PC-9 (cell line): ENCODE results near the gene TLCD3A. TPM values are rescaled to one million over a fixed set of nuclear protein-coding genes. Genes with fewer than 3 reads are reported as not detected.

Source experiments
- BruUV-seq: library from RNA; stranded (reverse); fragments of 400-500 nt; replicated peaks from 2 replicates; lab custom pipeline; 2021; lab: Mats Ljungman, UMichigan
- CTCF ChIA-PET: fragments of 300-600 bp; sonication (Branson Sonifier 250); formaldehyde crosslinking; loops from one replicate; lab custom pipeline; 2022; ENCODE audit warnings: antibody characterized with exemption; lab: Charles Lee
- POLR2A ChIA-PET: fragments of 300-600 bp; sonication (Branson Sonifier 250); formaldehyde crosslinking; loops from one replicate; lab custom pipeline; 2022; ENCODE audit warnings: antibody characterized with exemption; ENCODE audit not compliant: unreplicated experiment; lab: Charles Lee
- DNase-seq, 2 experiments: peaks; one replicate each; pipeline versions ENCODE4 v3.0.0 to v3.0.0-alpha.2; 2015 to 2022; ENCODE audit warnings: mixed read lengths in 1 of 2
- H2AFZ ChIP-seq: fragments of 200-600 bp; sonication (generic); 2 replicates; pipeline ENCODE4 v1.8.1; 2017; ENCODE audit warnings: antibody characterized with exemption
- H3F3A ChIP-seq: fragments of 200-600 bp; sonication (generic); 2 replicates; pipeline ENCODE4 v1.8.1; 2017; ENCODE audit warnings: antibody characterized with exemption, mild to moderate bottlenecking, low read depth; ENCODE audit not compliant: insufficient read depth
- H3K27ac ChIP-seq: fragments of 200-600 bp; sonication (generic); 2 replicates; pipeline ENCODE4 v1.6.1; 2016; ENCODE audit warnings: mixed run types
- H3K27me3 ChIP-seq: fragments of 200-600 bp; sonication (generic); 2 replicates; pipeline ENCODE4 v1.6.1; 2016; ENCODE audit warnings: low read depth, mixed run types; ENCODE audit not compliant: insufficient read depth
- H3K36me3 ChIP-seq: fragments of 200-600 bp; sonication (generic); 2 replicates; pipeline ENCODE4 v1.6.1; 2016; ENCODE audit warnings: low read depth, mixed run types
- H3K4me1 ChIP-seq: fragments of 200-600 bp; sonication (generic); replicated peaks from 2 replicates; pipeline ENCODE4 v1.6.1; 2016; ENCODE audit warnings: mixed run types; ENCODE audit not compliant: insufficient read depth
- H3K4me2 ChIP-seq: fragments of 200-600 bp; sonication (generic); 2 replicates; pipeline ENCODE4 v1.6.1; 2017; ENCODE audit warnings: mixed run types
- H3K4me3 ChIP-seq: fragments of 200-600 bp; sonication (generic); 2 replicates; pipeline ENCODE4 v1.6.1; 2016; ENCODE audit warnings: mixed run types
- H3K79me2 ChIP-seq: fragments of 200-600 bp; sonication (generic); 2 replicates; pipeline ENCODE4 v1.6.1; 2017; ENCODE audit warnings: low read depth, mixed run types
- H3K9me2 ChIP-seq: fragments of 200-600 bp; sonication (generic); 2 replicates; pipeline ENCODE4 v1.8.1; 2017; ENCODE audit warnings: mild to moderate bottlenecking; ENCODE audit not compliant: insufficient read depth
- H3K9me3 ChIP-seq: fragments of 200-600 bp; sonication (generic); 2 replicates; pipeline ENCODE4 v1.8.1; 2016; ENCODE audit warnings: low read depth; ENCODE audit not compliant: insufficient read depth
- H4K20me1 ChIP-seq: fragments of 200-600 bp; sonication (generic); 2 replicates; pipeline ENCODE4 v1.8.1; 2017; ENCODE audit not compliant: insufficient read depth
- CTCF ChIP-seq: fragments of 200-600 bp; sonication (generic); conservative IDR thresholded peaks from 2 replicates; pipeline ENCODE4 v1.6.1; 2017; ENCODE audit warnings: mixed run types, antibody characterized with exemption, mild to moderate bottlenecking, moderate library complexity
- EZH2 ChIP-seq: fragments of 200-600 bp; sonication (generic); IDR thresholded peaks from 2 replicates; pipeline ENCODE4 v1.8.0; 2017; ENCODE audit warnings: antibody characterized with exemption, low read depth
- intact Hi-C: fragments of 100-400 bp; cut with micrococcal nuclease; formaldehyde crosslinking; loops from one replicate; pipeline ENCODE4 v1.10.0; 2022; ENCODE audit not compliant: unreplicated experiment
- total RNA-seq: library from RNA; stranded (reverse); gene quantifications from 2 replicates; pipeline ENCODE4 v1.2.3, GENCODE V29; 2021

The TLCD3A gene
- total RNA-seq, 1 experiment from 2014 or later: 13.4 TPM

DNA sequence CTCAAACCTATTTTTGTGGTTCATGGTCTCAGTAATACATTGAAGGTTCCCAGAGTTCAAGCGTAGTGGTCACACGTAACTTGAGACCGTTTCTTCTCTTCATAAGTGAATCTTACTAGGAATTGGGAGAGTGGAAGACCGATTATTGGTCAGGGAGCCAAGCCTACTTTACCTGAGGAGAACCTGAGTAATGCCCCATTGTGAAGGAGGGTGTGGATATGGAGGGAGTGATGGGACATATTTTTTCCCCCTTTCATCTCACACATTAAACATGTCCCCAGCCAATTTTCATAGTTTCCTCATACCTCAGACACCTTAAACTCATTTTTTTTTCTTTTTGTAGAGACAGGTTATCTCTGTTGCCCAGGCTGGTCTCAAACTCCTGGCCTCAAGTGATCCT is 10.7 kb downstream of the TLCD3A start:
- ChIA-PET CTCF (no interaction called here), POLR2A (no interaction called here)
- Histone ChIP-seq H3K27me3 (no peaks in the 10 kb centered on the region), H3K4me1 (no peaks in the 10 kb centered on the region), H3K27ac (no peak overlapping the region), H3K36me3 (peaks cover 58% of the 10 kb centered on the region), H3K9me2 (no peaks in the 10 kb centered on the region), H2AFZ (no peak overlapping the region), H3K4me3 (no peak overlapping the region), H3K4me2 (no peak overlapping the region), H3K9me3 (no peaks in the 10 kb centered on the region), H3K79me2 (peaks cover 40% of the 10 kb centered on the region), H3F3A (peaks cover 32% of the 10 kb centered on the region), H4K20me1 (peaks cover 69% of the 10 kb centered on the region)
- DNase-seq: no peak
- intact Hi-C loops: no loop called here
- TF ChIP-seq CTCF (no peak), EZH2 (no peak)
- BruUV-seq: no TSS peak

DNA sequence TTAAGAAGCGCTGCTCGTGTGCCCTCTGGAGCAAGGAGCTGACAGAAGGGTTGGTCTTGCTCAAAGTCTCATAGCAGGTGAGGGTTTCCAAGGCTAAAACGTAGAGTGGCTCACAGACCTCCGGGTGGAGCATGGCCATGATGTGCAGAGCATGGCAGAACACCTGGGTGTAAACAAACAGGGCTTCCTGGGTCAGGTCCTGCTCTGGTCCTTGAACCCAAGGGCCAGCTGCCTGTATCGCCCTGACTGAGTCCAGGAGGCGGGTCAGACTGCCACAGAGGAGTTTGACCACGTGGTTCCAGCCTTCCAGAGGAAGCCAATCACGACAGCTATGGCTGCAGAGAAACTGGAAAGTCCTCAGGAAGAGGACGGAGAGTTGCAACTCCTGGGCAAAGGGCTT is 12.5 kb downstream of the TLCD3A start:
- no TSS peak for BruUV-seq
- H4K20me1 ChIP-seq: peaks cover 71% of the 10 kb centered on the region
- peaks cover 61% of the 10 kb centered on the region for H3K36me3 ChIP-seq
- H3K4me1 ChIP-seq: peaks cover 3% of the 10 kb centered on the region
- peaks cover 56% of the 10 kb centered on the region for H3K79me2 ChIP-seq
- TF ChIP-seq EZH2 (no peak), CTCF (no peak)
- no peak for DNase-seq
- H2AFZ ChIP-seq: no peak overlapping the region
- no peaks in the 10 kb centered on the region; the same call in 1 of the 2 replicates for H3K9me3 ChIP-seq
- CTCF ChIA-PET: no interaction called here
- POLR2A ChIA-PET: no interaction called here
- intact Hi-C loops: no loop called here
- H3K27me3 ChIP-seq: no peaks in the 10 kb centered on the region
- no peak overlapping the region for H3K27ac ChIP-seq
- H3K4me3 ChIP-seq: no peak overlapping the region
- no peak overlapping the region for H3K4me2 ChIP-seq
- H3F3A ChIP-seq: peaks cover 26% of the 10 kb centered on the region
- H3K9me2 ChIP-seq: no peaks in the 10 kb centered on the region

DNA sequence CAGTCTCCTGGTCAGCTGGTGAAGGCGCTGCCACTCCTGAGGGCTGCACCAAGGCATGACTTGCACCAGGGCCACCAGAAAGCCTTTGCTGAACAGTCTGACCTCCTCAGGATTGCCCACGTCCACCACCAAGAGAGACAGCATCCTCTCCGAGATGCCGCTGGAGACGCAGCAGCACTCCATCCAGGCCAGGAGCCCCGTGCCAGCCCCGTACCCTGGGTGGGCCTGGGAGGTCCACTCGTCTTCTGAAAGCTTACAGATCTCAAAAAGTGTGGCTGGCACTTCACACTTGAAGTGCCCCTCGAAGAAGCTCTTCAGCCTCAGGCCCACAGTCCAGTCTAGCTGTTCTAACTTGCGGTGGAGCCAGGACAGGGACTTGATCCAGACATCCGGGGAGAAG is 13.0 kb downstream of the TLCD3A start:
- DNase-seq: no peak
- POLR2A ChIA-PET: no interaction called here
- no peak overlapping the region for H3K27ac ChIP-seq
- no peaks in the 10 kb centered on the region for H3K9me2 ChIP-seq
- H3K4me1 ChIP-seq: peaks cover 7% of the 10 kb centered on the region
- no peaks in the 10 kb centered on the region; the same call in 1 of the 2 replicates for H3K9me3 ChIP-seq
- no peak overlapping the region for H2AFZ ChIP-seq
- intact Hi-C loops: no loop called here
- no peaks in the 10 kb centered on the region for H3K27me3 ChIP-seq
- H3K4me3 ChIP-seq: no peak overlapping the region
- CTCF ChIA-PET: interaction anchor here (0.6 kb wide), 1 partner anchor 236 kb away, joined by 3 read pairs; no protein-coding TSS in a partner anchor
- peaks cover 61% of the 10 kb centered on the region for H3K79me2 ChIP-seq
- no peak for TF ChIP-seq EZH2
- TF ChIP-seq CTCF: no peak
- peaks cover 26% of the 10 kb centered on the region for H3F3A ChIP-seq
- no peak overlapping the region for H3K4me2 ChIP-seq
- no TSS peak for BruUV-seq
- H3K36me3 ChIP-seq: peaks cover 60% of the 10 kb centered on the region
- H4K20me1 ChIP-seq: peaks cover 71% of the 10 kb centered on the region
